ENCODE data around the gene PPP1R12B. TPM values are rescaled to one million over a fixed set of nuclear protein-coding genes. Genes with fewer than 3 reads are reported as not detected.
"Not testable (repeated sequence)": the region's sequence is repeated elsewhere in the genome, so short reads cannot be mapped to it uniquely, and the experiment has no call there.

PPP1R12B gene
- total RNA-seq, 4 donors from 2014 or later = 197 to 386 (median 303) TPM

GRCh38 chr1:202600432-202601041, 252.0 kb downstream of the PPP1R12B start:
- no peak for TF ChIP-seq CTCF (IDR thresholded peaks at IDR 0.05)
- TF ChIP-seq POLR2A (IDR thresholded peaks at IDR 0.05) = no peak
- Histone ChIP-seq H3K27ac (peak overlapping the region; percentile 74 to 78), H3K27me3 (no peaks in the 10 kb centered on the region), H3K36me3 (no peaks in the 10 kb centered on the region), H3K4me3 (no peak overlapping the region), H3K4me1 (no peaks in the 10 kb centered on the region), H3K9me3 (no peaks in the 10 kb centered on the region)
- DNase-seq = no peak
- intact Hi-C loops (cut with DNase I; ENCODE audit: low total_unique reads) = loop anchor here (10.0 kb wide), 2 partner anchors 106 to 256 kb away; partner anchors contain the start of genes PPP1R12B and UBE2T

GRCh38 chr1:202603435-202603834, 254.9 kb downstream of the PPP1R12B start:
- no peak overlapping the region for H3K27ac ChIP-seq
- no peaks in the 10 kb centered on the region for H3K9me3 ChIP-seq
- no peaks in the 10 kb centered on the region for H3K36me3 ChIP-seq
- no peak for DNase-seq
- no peaks in the 10 kb centered on the region for H3K27me3 ChIP-seq
- H3K4me3 ChIP-seq = no peak overlapping the region
- intact Hi-C loops (cut with DNase I; ENCODE audit: low total_unique reads) = loop anchor here (10.0 kb wide), 2 partner anchors 109 to 259 kb away; partner anchors contain the start of genes PPP1R12B and UBE2T
- TF ChIP-seq CTCF (IDR thresholded peaks at IDR 0.05) (no peak), POLR2A (IDR thresholded peaks at IDR 0.05) (no peak)
- no peaks in the 10 kb centered on the region for H3K4me1 ChIP-seq

- Histone ChIP-seq H3K4me3 (no peak overlapping the region), H3K27me3 (no peaks in the 10 kb centered on the region), H3K9me3 (no peaks in the 10 kb centered on the region), H3K27ac (no peak overlapping the region), H3K36me3 (no peaks in the 10 kb centered on the region), H3K4me1 (no peaks in the 10 kb centered on the region)
- TF ChIP-seq CTCF (IDR thresholded peaks at IDR 0.05) (no peak), POLR2A (IDR thresholded peaks at IDR 0.05) (no peak)
- DNase-seq = peak in 1 of 2 donors; percentile 12
- intact Hi-C loops (cut with DNase I; ENCODE audit: low total_unique reads) = loop anchor here (10.0 kb wide), 2 partner anchors 111 to 261 kb away; partner anchors contain the start of genes PPP1R12B and UBE2T
Observed at GRCh38 chr1:202605515-202605914, 257.0 kb downstream of the PPP1R12B start.

DNA sequence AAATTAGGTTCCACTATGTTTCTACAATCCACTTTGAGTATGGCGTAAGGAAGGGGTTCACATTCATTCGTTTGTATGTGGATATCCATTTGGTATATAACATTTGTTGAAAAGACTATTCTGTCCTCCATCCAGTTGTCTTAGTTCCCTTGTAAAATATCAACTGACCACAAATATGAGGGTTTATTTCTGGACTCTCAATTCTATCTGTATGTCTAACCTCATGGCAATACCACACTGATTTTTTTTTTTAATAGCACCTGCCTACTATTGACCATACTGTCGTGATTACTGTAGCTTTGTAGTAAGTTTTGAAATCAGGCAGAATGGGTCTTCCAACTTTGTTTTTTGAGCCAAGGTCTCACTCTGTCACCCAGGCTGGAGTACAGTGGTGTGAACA, 263.5 kb downstream of the PPP1R12B start:
- H3K4me1 ChIP-seq; H3K27ac ChIP-seq; H3K27me3 ChIP-seq; intact Hi-C loops (cut with DNase I; ENCODE audit: low total_unique reads); H3K4me3 ChIP-seq; H3K9me3 ChIP-seq; DNase-seq; H3K36me3 ChIP-seq: not testable (repeated sequence)

DNA sequence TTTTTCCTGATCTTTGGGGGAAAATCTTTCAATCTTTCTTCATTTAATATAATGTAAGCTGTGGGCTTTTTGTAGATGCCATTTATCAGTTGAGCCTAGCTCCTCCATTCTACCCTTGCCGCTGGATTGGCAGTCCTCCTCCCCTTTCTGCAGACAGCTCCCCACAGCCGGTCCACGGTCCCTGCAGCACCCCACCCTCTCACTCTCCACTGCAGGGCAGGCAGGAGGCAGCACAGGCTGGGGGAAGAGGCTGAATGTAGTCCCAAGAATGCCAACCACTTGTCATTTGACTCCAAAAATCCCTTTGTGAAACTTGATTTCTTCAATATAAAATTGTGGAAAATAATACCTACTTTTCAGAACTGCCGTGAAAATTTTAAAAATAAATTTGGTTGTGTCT, 265.1 kb downstream of the PPP1R12B start:
- Histone ChIP-seq H3K9me3 (no peaks in the 10 kb centered on the region), H3K36me3 (no peaks in the 10 kb centered on the region), H3K27ac (no peak overlapping the region), H3K27me3 (no peaks in the 10 kb centered on the region), H3K4me1 (peaks cover 0 to 12% of the 10 kb centered on the region in 2 donors), H3K4me3 (no peak overlapping the region)
- TF ChIP-seq CTCF (IDR thresholded peaks at IDR 0.05) = no peak
- no peak for TF ChIP-seq POLR2A (IDR thresholded peaks at IDR 0.05)
- no peak for DNase-seq
- intact Hi-C loops (cut with DNase I; ENCODE audit: low total_unique reads) = no loop called here

All from uterus (tissue), 4 donors.